Stimulated activated CD4-positive, alpha-beta T cell treated with anti-CD3 and anti-CD28 coated beads, Interleukin-4, amount 100 ng/mL, for 1 hour (primary cell): Measurements from ENCODE around the gene TTC39C.
A peak's percentile ranks its signal among the peaks of the same experiment; 100 is the strongest.
"Not testable (repeated sequence)": the region's sequence is repeated elsewhere in the genome, so short reads cannot be mapped to it uniquely, and the experiment has no call there.

Source experiments
- DNase-seq: peaks from one replicate; pipeline ENCODE4 v3.0.0-alpha.2; 2020

TTC39C gene

DNA sequence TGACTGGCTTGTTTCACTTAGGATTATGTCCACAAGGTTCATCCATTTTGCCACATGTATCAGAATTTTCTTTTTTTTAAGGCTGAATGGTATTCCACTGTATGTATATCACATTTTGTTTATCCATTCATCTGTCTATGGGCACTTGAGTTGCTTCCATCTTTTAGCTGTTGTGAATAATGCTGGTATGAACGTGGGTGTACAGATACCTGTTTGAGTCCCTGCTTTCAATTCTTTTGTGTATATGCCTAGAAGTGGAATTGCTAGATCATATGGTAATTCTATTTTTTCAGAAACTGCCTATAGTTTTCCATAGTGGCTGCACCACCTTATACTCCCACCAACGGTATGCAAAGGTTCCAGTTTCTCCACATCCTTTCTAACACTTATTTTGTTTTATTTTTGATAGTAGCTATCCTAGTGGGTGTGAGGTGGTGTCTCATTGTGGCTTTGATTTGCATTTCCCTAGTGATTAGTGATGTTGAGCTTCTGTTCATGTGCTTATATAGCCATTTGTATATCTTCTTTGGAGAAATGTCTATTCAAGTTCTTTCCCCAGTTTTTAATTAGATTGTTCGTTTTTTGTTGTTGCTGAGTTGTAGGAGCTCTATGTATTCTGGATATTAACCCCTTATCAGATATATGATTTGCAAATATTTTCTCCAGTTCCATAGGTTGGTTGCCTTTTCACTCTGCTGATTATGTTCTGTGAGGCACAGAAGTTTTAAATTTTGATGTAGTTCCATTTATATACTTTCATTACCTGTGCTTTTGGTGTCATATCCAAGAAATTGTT lies 40.7 kb downstream of the TTC39C start:
- DNase-seq: no peak

DNA sequence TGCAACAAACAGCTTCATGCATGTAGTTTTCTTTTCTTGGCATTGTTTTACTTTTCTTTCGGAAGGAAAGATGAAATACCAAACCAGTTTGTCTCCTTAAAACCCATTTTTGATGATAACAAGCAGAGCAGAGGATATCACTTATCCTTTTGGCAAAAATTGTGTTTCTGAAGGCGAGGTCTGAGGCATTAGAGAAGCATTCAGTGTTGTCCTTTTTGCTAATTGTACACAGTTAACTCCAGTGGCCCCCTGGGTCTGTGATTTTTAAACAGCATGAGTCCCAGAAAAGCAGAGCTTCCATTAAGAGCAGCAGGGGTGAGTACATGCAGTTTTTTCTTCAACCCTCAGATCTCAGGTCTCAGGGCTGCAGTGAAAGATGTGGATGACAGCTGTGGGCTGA lies 41.3 kb downstream of the TTC39C start:
- no peak for DNase-seq

DNA sequence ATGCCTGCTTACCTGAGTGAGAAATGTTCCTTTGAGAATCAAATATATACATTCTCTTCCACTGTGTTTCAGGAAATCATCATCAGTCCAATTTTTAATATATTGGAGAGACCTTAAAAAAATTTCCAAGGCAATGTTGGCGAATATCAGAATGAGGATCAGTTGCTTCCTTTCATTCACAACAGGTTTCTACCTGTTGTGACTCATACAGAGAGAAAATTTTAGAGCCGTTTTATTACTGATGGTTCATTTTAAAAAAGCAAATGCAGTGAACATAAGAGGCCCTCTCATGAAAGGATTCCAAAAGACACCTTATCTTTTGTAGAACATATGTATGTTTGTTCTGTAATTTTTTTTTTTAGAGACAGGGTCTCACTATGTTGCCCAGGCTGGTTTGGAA lies 42.0 kb downstream of the TTC39C start:
- no peak for DNase-seq

DNA sequence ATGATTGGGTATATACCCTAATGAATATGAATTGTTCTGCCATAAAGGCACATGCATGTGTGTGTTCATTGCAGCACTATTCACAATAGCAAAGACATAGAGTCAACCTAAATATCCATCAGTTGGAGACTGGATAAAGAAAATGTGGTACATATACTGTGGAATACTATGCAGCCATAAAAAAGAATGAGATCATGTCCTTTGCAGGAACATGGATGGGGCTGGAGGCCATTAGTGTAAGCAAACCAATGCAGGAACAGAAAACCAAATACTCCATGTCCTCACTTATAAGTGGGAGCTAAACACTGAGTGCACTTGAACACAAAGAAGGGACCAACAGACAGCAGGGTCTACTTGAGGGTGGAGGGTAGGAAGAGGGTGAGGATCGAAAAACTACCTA lies 43.2 kb downstream of the TTC39C start:
- no peak for DNase-seq

DNA sequence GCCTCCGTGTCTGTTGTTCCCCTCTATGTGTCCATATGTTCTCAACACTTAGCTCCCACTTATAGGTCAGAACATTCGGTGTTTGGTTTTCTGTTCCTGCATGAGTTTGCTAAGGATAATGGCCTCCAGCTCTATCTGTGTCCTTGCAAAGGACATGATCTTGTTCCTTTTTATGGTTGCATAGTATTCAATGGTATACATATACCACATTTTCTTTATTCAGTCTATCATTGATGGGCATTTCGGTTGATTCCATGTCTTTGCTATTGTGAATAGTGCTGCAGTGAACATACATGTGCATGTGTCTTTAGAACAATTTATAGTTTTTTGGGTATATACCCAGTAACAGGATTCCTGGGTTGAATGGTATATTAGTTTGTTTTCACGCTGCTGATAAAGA lies 44.8 kb downstream of the TTC39C start:
- DNase-seq: not testable (repeated sequence)

DNA sequence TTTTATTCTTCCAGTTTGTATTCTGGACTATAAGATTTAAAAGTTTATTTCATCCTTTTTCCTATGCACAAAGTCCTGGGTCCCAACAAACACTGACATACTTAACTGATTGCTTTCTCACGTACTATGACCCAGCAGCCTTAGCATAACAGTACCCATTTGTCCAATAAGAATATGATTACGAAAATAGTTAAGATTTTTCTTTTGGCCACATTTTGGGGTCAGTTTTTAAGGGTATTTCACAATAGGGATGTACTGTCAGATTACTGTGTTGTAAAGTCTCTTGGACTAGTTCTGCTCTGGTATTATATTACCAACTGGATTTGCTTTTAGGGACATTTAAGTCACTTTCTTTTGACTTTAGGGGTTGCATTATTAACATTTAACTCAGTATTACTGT lies 46.1 kb downstream of the TTC39C start:
- no peak for DNase-seq

DNA sequence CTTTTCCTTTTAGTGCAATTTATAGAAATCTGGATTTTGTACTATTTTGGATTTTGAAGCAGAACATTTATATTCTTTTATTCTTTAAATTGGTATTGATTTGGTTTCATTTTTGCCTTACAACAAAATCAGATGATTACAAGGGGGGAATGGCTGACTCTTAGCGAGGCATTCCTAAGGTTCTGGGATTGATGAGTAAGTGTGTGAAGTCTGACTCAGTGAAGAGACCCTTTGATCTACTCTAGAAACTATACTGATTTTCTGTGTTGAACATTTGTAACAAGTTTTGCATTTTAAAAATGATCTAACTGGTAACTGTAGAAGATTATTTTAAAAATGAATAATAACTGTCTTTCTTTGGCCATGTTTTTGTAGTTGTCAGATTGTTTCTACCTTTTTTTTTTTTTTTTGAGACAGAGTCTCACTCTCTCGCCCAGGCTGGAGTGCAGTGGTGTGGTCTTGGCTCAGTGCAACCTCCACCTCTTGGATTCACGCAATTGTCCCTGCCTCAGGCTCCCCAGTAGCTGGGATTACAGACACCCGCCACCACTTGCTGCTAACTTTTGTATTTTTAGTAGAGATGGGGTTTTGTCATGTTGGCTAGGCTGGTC lies 48.7 kb downstream of the TTC39C start:
- DNase-seq: no peak

DNA sequence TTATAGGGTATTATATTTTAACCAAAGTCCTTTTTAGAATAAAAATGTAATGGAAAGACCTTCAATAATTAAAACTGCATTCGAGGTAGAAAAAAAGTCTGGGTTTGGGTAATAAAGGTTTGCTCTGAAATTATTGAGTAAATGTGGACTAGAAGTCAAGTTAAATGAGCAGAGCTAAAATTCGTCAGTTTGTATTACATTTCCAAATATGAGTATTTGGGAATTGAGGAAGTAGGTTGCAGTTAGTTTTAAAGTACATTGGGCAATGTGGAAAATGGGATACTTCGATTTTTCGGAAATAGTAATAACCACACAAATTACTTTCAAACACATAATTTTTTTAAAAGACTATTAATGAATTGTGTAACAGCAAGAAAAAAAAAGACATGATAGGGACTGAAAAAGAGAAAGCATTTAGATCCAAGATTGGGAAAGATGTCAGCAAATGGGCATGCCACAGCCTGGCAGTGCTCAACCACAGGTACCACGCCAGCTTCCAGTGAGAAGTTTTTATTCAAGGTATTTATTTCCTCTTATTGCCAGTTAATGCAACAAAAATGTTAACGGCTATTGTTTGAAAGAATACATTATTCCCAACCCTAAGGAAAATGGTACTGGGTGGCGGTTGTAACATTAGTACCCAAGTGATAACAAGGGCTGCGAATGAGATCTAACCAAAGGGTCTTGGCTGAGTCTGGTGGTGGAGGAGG lies 50.0 kb downstream of the TTC39C start:
- DNase-seq: no peak

DNA sequence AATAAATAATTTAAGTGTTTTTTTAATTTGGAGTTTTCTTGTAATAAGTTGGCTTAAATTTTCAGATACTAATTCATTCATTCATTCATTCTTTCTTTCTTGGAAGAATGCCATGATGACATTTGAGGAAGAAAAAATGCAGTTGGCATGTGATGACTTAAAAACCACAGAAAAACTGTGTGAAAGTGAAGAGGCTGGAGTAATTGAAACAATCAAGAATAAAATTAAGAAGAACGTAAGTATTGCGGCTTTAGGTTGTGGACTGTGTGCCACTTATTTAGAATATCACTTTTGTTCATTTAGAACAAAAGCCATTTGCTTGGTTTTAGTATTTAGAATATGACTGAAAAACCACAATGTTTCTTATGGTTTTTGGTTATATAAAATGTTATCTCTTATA lies 51.4 kb downstream of the TTC39C start:
- DNase-seq: no peak

DNA sequence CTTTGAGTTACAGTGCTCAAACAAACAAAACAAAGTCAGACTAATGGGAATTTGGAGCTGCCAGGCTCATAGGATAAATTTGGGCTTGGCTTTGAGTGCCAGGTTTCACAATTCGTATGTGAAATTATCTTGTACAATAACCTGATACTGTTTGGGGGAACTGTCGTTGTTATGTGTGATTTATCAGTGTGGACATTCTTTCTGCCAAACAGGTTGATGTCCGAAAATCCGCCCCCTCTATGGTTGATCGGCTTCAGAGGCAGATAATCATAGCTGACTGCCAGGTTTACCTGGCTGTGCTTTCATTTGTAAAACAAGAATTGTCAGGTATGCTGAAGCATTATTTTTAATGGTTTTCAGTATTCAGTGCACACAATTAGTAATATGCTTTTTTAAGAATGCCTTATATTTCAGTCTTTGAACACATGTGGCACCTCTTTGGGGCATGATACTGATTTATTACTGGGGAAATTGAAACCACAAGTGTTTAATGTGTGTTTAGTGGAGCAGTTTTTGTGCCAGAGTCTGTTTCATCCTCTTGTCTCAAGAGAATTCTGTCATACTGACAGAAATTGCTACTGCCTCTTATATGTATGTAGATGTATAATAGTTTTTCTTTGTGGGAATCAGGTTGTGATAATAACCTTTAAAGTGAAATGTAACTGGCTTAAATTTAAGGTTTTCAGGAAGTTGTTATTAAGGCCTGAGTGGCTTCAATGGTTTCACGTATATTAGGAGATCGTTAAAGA lies 54.6 kb downstream of the TTC39C start:
- DNase-seq: no peak

DNA sequence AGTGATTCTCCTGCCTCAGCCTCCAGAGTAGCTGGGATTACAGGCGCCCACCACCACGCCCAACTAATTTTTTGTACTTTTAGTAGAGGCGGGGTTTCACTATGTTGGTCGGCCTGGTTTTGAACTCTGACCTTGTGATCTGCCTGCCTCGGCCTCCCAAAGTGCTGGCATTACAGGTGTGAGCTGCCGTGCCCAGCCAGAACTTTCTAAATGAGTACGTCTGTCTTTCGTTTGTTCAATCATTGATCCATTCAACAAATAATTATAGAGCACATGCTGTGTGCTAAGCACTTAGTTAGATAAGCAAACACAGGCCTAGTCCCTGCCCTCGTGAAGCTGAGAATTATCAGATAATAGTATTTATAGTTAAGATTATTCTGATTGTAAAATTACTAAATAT lies 56.5 kb downstream of the TTC39C start:
- DNase-seq: no peak

DNA sequence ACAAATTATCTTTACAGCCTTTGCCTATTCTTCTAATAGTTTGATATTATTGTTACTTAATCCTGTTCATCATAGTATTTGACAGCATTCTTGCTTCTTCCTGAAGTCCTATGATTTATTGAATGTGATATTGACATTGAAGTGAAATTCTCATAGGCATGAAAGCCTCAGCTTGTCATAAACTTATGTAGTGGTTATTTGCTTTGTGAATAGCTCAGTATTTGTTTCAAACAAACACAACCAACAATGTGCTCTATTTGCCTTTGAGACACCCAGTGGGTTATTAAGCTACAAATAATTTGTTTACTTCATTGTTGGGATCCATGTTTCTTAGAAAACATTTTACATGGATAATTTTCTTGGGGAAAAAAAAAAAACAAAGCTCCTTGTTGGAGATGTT lies 57.2 kb downstream of the TTC39C start:
- DNase-seq: no peak

DNA sequence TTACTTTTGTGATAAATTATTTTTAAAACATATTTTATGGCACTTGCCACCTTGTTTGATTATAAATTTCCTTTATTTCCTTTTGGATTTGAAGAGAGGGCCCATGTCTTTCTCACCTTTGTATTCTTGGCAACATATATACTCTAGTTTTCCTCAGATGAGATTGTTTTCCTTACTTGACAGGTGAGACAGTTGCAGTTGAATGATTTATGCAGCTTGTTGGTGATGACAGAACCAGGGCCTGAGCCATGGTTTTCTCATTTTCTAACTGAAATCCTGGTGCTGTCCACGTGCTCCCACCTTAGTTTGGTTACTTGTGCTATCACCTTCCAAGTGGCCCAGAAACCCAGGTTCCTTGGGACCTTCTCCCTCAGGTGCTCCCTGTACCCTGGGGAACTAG lies 58.2 kb downstream of the TTC39C start:
- DNase-seq: no peak

DNA sequence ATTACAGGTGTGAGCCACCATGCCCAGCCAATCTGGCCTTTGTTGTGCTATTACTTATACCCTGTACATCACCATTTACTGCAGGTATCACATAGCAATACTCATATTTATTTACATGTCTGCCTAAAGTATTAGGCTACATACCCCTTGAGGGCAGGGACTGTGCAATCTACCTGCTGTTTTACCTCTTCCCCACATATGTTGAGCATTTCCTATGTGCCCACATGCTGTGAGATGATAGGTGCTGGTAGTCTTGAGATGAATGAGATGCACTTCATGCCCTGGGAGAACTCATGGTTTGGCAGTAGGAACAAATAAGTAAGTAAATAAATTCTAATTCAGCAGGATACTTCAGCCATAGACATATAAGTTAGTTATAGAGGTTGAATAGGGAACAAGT lies 59.2 kb downstream of the TTC39C start:
- DNase-seq: no peak

DNA sequence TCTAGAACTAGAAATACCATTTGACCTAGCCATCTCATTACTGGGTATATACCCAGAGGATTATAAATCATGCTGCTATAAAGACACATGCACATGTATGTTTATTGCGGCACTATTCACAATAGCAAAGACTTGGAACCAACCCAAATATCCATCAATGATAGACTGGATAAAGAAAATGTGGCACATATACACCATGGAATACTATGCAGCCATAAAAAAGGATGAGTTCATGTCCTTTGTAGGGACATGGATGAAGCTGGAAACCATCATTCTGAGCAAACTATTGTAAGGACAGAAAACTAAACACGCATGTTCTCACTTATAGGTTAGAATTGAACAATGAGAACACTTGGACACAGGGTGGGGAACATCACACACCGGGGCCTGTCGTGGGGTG lies 60.2 kb downstream of the TTC39C start:
- DNase-seq: not testable (repeated sequence)

DNA sequence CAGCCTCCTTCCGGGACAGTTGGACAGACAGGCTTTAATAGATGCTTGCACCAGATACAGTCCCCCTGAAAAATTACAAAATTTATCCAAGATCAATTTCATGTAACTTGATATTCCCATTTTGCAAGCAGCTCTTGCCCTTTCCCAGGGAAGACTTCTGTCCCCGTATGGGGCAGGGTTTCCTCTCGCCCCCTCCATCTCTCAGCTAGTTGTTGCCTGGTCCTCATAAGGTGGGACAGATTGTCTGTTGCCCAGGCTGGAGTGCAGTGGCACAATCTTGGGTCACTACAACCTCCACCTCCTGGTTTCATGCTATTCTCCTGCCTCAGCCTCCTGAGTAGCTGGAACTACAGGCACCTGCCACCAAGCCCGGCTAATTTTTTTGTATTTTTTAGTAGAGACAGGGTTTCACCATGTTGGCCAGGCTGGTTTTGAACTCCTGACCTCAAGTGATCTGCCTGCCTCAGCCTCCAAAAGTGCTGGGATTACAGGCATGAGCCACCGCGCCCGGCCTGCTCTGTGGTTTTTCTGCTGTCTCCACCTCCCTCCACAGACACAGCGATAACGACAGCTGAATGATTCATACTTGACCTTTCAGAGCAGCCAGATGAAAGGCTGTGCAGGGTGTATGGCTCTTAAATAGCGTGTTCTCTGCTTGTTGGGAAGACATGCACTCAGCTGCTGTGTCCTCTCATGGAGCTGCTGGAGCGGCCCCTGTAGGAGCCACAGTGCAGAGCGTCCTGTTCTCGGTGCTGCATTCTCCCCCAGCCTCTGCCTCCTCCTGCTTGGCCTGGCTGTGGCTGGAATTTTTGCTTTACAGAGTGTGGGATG lies 61.4 kb downstream of the TTC39C start:
- peak; percentile 75 for DNase-seq

DNA sequence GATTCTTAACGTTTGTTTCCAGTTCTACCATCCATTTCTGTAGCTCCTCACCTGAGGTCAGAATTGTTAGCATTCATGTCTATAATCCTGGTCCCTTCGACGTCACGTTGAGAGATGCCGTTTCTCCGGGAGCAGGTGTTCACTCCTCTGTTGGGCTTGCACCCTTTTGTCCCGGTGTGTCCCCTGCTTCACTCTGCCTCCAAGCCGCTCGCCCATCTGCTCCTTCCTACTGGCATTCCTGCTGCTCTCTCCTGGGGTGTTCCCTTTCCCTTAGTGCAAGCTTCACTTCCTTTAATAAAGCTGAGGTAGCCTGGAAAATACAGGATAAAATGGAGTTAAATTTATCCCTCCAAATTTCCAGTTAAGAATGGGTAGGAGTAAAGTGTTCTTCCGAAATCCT lies 62.4 kb downstream of the TTC39C start:
- no peak for DNase-seq

DNA sequence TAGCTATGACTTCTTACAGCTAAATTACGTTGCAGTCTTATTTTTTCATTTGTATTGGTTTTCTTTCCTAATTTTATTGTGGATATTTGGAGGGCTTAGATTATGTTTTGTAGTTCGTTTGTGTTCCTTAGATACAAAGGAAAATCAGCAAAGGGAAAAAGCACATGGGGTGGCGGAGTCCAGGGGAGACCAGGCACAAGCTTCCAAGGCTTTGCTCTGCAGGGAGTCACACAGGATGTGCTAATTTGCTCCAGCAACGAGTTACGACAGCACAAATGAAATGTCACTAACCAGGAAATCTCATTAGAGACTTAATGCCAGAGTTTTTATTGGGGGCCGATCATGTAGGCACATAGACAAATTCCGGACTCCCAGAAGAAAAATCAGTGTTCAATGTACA lies 63.8 kb downstream of the TTC39C start:
- no peak for DNase-seq

DNA sequence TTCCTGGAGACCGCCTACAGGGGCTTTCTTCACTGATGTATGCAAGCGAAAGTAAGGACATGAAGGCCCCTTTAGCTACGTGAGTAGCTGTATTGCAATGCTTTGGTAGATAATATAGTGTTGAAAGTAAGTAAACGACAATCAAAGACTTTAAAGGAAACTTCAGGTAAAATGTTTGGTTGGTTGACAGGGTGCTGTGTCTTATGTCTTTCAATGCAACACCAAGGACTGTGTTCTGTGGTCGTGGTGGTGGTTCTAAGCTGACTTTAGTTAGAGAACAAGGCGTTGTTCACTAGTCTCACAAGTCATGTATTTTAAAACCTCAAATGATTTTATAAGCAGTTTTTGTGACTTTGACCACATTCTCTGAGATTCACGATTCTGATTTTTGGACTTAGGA lies 66.3 kb downstream of the TTC39C start:
- no peak for DNase-seq

DNA sequence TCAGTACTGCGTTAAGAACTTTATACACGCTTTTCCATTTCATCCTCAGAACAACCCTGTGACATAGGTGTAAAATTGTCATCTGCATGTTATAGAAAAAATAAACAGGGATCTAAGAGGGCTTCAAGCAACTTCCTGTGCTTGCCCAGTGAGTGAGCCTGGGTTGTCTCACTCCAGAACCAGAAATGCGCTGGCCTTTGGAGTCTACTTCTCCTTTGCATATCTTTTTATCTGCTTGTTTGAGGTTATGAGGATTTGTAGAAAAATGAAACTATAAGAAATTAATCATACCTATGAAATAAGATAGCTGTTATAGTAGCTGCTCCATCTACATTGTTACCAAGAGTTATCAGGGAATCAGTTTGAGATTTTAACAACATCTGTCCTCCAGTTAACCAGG lies 69.0 kb downstream of the TTC39C start:
- DNase-seq: no peak

DNA sequence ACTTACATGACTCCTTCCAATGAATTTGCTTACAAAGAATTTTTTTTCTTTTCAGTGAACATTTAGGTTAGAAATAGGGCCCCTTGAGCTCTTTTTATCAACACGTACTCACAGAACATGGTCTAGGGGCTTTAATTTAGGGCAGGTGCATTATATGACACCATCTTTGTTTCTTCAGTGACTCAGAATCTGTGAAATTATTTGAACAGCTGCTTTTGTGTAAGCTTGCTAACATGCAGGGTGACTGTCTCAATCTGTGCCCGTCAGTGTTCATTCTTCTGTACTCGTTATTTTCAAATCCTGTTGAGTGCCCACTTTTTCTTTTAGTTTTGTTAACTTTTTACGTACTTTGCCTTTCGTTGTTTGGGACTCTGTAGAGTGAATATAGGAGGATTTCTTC lies 71.5 kb downstream of the TTC39C start:
- no peak for DNase-seq

DNA sequence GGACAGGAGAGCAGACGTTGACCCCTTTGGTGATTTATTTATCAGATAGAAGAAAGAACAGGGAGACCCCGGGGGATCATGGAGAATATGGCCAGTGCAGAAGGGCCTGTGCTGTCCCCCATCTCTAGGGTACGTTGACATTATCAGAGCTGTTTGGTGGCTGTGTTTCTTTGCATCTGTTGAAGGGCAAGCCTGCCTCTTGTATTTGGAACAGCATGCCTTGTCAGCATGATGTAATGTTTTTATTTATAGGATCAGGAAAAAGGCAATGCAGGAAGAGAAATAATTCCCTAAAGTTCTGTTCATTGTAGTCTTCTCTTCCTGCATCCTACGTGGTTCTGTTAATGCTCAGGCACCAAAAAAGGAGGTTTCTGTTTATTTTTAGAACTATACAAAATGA lies 74.5 kb downstream of the TTC39C start:
- no peak for DNase-seq
